ENCODE data around the gene LHFPL2.

DNA sequence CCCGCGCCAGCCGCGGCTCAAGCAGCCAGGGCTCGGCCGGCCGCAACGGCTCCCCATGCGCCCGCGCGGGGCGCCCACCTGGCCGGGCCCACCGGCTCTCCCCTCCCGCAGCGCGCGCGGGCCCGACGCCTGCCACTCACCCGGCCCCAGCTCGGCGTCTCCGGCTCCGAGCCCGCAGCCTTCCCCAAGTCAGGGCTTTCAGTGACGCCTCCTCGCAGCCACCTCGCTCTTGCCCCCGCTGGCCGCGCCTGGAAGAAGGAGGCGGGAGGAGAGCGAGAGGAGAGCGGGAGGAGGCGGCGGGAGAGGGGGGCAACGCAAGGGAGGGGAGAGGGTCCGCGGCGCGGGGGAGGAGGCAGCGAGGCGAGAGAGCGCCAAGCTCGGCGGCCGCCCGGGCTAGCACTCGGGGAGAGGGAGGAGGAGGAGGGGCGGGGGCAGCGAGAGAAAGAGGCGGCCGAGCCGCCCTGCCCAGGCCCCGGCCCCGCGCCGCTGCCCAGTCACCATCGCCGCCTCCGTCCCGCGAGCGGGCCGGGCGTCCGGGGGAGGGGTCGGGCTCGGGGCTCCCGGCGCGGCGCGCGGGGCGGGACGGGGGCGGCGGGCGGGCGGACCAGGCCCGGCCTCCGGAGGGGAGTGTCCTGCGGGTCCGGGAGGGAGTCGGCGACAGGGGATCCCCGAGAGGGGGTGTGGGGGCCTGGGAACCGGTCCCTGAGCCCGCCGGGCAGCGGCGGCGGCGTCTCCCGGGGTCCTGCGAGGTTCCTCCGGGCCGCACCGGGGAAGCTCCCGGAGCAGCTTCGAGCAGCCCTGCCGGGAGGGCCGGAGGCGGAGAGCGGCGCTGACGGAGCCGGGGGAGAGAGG lies at the start of gene LHFPL2:
- TF ChIP-seq GATA3 (IDR thresholded peaks at IDR 0.05; ENCODE audit: low read depth, low read length), result no peak
- TF ChIP-seq GATA2 (IDR thresholded peaks at IDR 0.05; ENCODE audit: low read depth, low read length), result no peak

Data from SH-SY5Y (cell line).